Fibroblast of lung (primary cell): ENCODE data around the gene MYO3B.

Experiments used
- EZH2 ChIP-seq: IDR thresholded peaks from 2 replicates; pipeline ENCODE4 v1.5.1; 2012; ENCODE audit warnings: low read length, control low read depth, mild to moderate bottlenecking; ENCODE audit errors: missing control alignments
- TF ChIP-seq, protein P1 (sequence below), 2 donors: IDR thresholded peaks in 1 of 2; conservative IDR thresholded peaks in 1 of 2; 1 replicate in 1 of 2; 2 replicates in 1 of 2; pipeline ENCODE4 v1.5.1; 2011 to 2012; ENCODE audit warnings: low read length in 2 of 2, control low read depth in 1 of 2, inconsistent platforms in 1 of 2, low read depth in 1 of 2, mild to moderate bottlenecking in 1 of 2

DNA sequence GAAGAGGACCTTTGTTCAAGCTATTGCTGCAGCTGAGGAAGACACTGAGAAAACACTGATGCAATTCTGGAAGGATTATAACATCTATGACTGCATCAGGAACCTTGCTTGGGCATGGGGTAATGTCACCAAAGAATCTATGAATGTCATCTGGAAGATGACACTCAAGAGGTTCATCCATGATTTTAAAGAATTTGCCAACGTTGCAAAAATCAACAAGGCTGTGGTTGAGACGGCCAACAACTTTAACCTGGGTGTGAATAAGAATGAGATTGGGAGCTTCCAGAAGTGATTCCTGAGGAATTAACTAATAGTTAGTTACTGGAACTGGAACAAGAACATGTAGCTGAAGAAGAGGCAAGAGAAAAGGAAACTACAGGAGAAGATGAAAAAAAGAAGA, 410.8 kb downstream of the MYO3B start:
- TF ChIP-seq, protein P1, sequence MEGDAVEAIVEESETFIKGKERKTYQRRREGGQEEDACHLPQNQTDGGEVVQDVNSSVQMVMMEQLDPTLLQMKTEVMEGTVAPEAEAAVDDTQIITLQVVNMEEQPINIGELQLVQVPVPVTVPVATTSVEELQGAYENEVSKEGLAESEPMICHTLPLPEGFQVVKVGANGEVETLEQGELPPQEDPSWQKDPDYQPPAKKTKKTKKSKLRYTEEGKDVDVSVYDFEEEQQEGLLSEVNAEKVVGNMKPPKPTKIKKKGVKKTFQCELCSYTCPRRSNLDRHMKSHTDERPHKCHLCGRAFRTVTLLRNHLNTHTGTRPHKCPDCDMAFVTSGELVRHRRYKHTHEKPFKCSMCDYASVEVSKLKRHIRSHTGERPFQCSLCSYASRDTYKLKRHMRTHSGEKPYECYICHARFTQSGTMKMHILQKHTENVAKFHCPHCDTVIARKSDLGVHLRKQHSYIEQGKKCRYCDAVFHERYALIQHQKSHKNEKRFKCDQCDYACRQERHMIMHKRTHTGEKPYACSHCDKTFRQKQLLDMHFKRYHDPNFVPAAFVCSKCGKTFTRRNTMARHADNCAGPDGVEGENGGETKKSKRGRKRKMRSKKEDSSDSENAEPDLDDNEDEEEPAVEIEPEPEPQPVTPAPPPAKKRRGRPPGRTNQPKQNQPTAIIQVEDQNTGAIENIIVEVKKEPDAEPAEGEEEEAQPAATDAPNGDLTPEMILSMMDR (conservative IDR thresholded peaks at IDR 0.05 in 1 of 2, IDR thresholded peaks at IDR 0.05 in 1 of 2; ENCODE audit: low read depth in 1 of 2, low read length in 2 of 2) = no peak
- no peak for TF ChIP-seq EZH2
